Lung (tissue), 16 donors: ENCODE measurements around the gene NKAIN4. TPM values are rescaled to one million over a fixed set of nuclear protein-coding genes. Genes with fewer than 3 reads are reported as not detected.

Experiments
- ATAC-seq: fragments of 200-7000 bp; cut with Tn5 transposase; one replicate; pipeline ENCODE4 v1.9.1; 2020; ENCODE audit warnings: moderate number of reproducible peaks; ENCODE audit not compliant: insufficient read depth, low FRiP score
- DNase-seq, 3 donors: peaks; one replicate each; pipeline ENCODE4 v3.0.0-alpha.2; 2013 to 2017
- H3K27ac ChIP-seq, 2 donors: one replicate each; pipeline ENCODE4 v1.5.1; 2013; ENCODE audit warnings: mild to moderate bottlenecking in 2 of 2, moderate library complexity in 2 of 2, control low read depth in 1 of 2, inconsistent platforms in 1 of 2, low read depth in 1 of 2, low read length in 1 of 2
- H3K27me3 ChIP-seq, 3 donors: one replicate each; pipeline ENCODE4 v1.5.1; 2013; ENCODE audit warnings: low read length in 2 of 3; ENCODE audit not compliant: control insufficient read depth in 3 of 3, insufficient read depth in 3 of 3
- H3K36me3 ChIP-seq, 4 donors: one replicate each; pipeline ENCODE4 v1.5.1; 2013; ENCODE audit warnings: low read length in 4 of 4, mild to moderate bottlenecking in 1 of 4, moderate library complexity in 1 of 4; ENCODE audit not compliant: control insufficient read depth in 4 of 4, insufficient read depth in 4 of 4
- H3K4me1 ChIP-seq, 5 donors: one replicate each; pipeline ENCODE4 v1.5.1; 2013; ENCODE audit warnings: low read length in 5 of 5, mild to moderate bottlenecking in 2 of 5, moderate library complexity in 1 of 5; ENCODE audit not compliant: control insufficient read depth in 5 of 5, insufficient read depth in 5 of 5
- H3K4me3 ChIP-seq: one replicate; pipeline ENCODE4 v1.5.1; 2013; ENCODE audit warnings: mild to moderate bottlenecking, control low read depth, moderate library complexity
- H3K9ac ChIP-seq, 2 donors: one replicate each; pipeline ENCODE4 v1.5.1; 2013; ENCODE audit warnings: low read length in 2 of 2, control low read depth in 1 of 2; ENCODE audit not compliant: insufficient read depth in 1 of 2
- H3K9me3 ChIP-seq, 4 donors: one replicate each; pipeline ENCODE4 v1.5.1; 2013; ENCODE audit warnings: low read length in 3 of 4, mild to moderate bottlenecking in 1 of 4, moderate library complexity in 1 of 4; ENCODE audit not compliant: control insufficient read depth in 4 of 4, insufficient read depth in 3 of 4
- WGBS, 2 donors: extraction: QIAGEN DNeasy Blood & Tissue Kit; methylation state at CpG; one replicate each; pipeline ENCODE4 v1.1.7; 2013; 5-methylcytosine and 5-hydroxymethylcytosine counted together
- long read RNA-seq, 5 donors: transcript quantifications; one replicate each; lab custom pipeline, GENCODE V29; 2026
- polyA plus RNA-seq, 2 donors: library from polyadenylated mRNA; stranded (reverse); fragments of 200-250 nt; gene quantifications; one replicate each; pipeline ENCODE4 v1.2.1, GENCODE V29; 2013
- total RNA-seq, 2 donors: library from RNA; depleted of rRNA in 1 of 2; stranded (reverse); fragments of >200 nt in 1 of 2; gene quantifications; one replicate each; pipeline ENCODE4 v1.2.1, GENCODE V29; 2014 to 2021
- TF ChIP-seq, protein P1 (sequence below): IDR thresholded peaks from 2 replicates; pipeline ENCODE4 v1.5.1; 2012; ENCODE audit warnings: mild to moderate bottlenecking; ENCODE audit errors: control extremely low read depth, extremely low read depth
- donor health status: control.
- donor health status: control.
- donor health status: Bipolar disorder and iron deficiency.
- donor health status: healthy.
- donor health status: DM: yes; HTN: yes; CAD: no.

The NKAIN4 gene
- total RNA-seq (1 to 10 TPM in 1 of 2 donors, not detected in 1; 1.7 TPM), polyA plus RNA-seq (under 1 TPM in 1 of 2 donors, not detected in 1; 0.10 TPM)
- long read RNA-seq, donor 1, partial matches to known transcripts = 0 of 4 reads
- long read RNA-seq, donor 1, other reads (novel, unspliced or antisense) = 0 of 4 reads
- long read RNA-seq, donor 2, partial matches to known transcripts = 0 of 1 reads
- long read RNA-seq, donor 2, other reads (novel, unspliced or antisense) = 0 of 1 reads
- long read RNA-seq, donor 3, partial matches to known transcripts = 0 of 3 reads
- long read RNA-seq, donor 3, other reads (novel, unspliced or antisense) = 0 of 3 reads
- long read RNA-seq, donor 4, partial matches to known transcripts = 0 of 4 reads
- long read RNA-seq, donor 4, other reads (novel, unspliced or antisense) = 0 of 4 reads
- long read RNA-seq, donor 5, transcript NKAIN4-203 (7 exons, 1,430 nt) = major isoform, 6 of 7 reads
- long read RNA-seq, donor 5, partial matches to known transcripts = 0 of 7 reads
- long read RNA-seq, donor 5, other reads (novel, unspliced or antisense) = 0 of 7 reads

DNA sequence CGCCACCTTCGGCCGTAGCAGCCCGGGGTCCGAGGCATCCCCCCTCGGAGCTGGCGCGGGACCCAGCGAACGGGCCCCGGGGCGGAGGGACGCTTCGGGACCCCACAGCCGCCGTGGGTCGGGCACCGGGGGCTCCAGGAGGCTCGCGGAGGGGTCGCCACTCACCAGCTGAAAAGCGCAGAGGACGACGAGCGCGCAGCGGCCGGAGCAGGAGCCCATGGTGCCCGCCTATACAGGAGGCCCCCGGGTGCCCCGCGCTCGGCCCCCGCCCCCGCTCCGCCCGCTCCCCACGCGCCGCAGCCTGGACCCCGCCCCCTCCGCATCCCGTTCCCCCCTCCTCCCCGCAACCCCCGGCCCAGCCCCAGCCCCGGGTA, at the start of gene NKAIN4:
Gene NKAIN4 (minus strand): TSS at position 232 of the 374 bp plus-strand sequence. CDS start 13 bp downstream, at position 219.
- H3K4me1 ChIP-seq = peaks cover 0 to 40% (median 9%) of the 10 kb centered on the region in 5 donors
- peaks cover 0 to 3% (median 0%) of the 10 kb centered on the region in 4 donors for H3K9me3 ChIP-seq
- WGBS, 2 donors = 1 to 3% methylated on average over 21 to 46 of the region's 46 CpGs
- no peak within 1 kb of the TSS for H3K27ac ChIP-seq
- ATAC-seq (no peak), DNase-seq (no peak)
- TF ChIP-seq, protein P1, sequence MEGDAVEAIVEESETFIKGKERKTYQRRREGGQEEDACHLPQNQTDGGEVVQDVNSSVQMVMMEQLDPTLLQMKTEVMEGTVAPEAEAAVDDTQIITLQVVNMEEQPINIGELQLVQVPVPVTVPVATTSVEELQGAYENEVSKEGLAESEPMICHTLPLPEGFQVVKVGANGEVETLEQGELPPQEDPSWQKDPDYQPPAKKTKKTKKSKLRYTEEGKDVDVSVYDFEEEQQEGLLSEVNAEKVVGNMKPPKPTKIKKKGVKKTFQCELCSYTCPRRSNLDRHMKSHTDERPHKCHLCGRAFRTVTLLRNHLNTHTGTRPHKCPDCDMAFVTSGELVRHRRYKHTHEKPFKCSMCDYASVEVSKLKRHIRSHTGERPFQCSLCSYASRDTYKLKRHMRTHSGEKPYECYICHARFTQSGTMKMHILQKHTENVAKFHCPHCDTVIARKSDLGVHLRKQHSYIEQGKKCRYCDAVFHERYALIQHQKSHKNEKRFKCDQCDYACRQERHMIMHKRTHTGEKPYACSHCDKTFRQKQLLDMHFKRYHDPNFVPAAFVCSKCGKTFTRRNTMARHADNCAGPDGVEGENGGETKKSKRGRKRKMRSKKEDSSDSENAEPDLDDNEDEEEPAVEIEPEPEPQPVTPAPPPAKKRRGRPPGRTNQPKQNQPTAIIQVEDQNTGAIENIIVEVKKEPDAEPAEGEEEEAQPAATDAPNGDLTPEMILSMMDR = no peak
- no peaks in the 10 kb centered on the region for H3K36me3 ChIP-seq
- H3K4me3 ChIP-seq = no peak within 1 kb of the TSS
- peaks cover 0 to 27% (median 14%) of the 10 kb centered on the region in 3 donors for H3K27me3 ChIP-seq
- no peak within 1 kb of the TSS for H3K9ac ChIP-seq

DNA sequence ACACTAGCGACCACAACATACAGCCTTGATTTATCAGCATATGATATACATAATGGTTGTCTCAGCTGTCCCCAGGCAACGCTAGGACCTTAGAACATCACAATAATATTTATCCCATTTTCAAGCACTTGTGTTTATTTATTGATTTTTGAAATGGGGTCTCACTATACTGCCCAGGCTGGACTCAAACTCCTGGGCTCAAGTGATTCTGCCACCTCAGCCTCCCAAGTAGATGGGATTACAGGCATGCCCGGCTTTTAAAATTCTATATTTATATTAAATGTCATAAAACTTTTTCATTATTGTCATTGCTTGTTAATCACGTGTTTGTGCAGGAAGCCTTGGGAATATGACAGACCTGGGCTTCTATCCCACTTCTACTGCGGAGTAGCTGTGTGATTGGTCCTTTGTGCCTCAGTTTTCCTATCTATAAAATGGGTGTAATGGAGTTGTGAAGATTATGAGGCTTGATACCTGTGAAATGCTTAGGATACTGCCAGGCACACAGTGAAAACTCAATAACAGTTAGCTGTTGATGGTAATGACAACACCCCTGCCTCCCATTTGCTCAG, 48.9 kb upstream of the NKAIN4 start:
- no peak overlapping the region for H3K27ac ChIP-seq
- H3K9ac ChIP-seq = no peak overlapping the region
- ATAC-seq (no peak), DNase-seq (no peak)
- WGBS, 2 donors = 64 to 77% methylated on average over 5 of the region's 5 CpGs
- H3K4me1 ChIP-seq = no peaks in the 10 kb centered on the region
- no peak overlapping the region for H3K4me3 ChIP-seq
- peaks cover 0 to 9% (median 5%) of the 10 kb centered on the region in 3 donors for H3K27me3 ChIP-seq
- peaks cover 0 to 3% (median 1%) of the 10 kb centered on the region in 4 donors for H3K9me3 ChIP-seq
- no peaks in the 10 kb centered on the region for H3K36me3 ChIP-seq
- TF ChIP-seq, protein P1 = no peak

DNA sequence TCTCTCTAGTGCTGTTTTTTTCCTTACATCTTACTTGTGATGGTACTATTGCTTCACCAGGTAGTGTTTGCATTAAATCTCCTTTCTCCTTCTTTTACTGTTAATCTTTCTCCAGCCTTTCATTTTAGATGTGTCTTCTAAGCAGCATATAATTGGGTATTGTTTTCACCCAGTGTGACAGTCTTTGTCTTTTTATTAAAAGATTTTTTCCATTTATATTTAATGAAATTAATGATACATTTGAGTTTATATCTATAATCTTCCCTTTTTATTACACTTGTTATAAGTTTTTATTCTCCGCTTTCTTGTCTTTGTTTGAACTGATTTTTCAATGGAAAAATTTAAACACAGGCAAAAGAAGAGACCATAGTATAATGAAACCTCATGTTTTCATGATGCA, 47.4 kb upstream of the NKAIN4 start:
- Histone ChIP-seq H3K27me3 (peaks cover 0 to 12% (median 0%) of the 10 kb centered on the region in 3 donors), H3K36me3 (no peaks in the 10 kb centered on the region), H3K9ac (no peak overlapping the region), H3K9me3 (peaks cover 0 to 5% (median 1%) of the 10 kb centered on the region in 4 donors), H3K4me3 (no peak overlapping the region), H3K27ac (no peak overlapping the region), H3K4me1 (peaks cover 0 to 14% (median 0%) of the 10 kb centered on the region in 5 donors)
- DNase-seq (no peak), ATAC-seq (no peak)
- WGBS, 2 donors = 97 to 98% methylated on average over 1 of the region's 1 CpG
- TF ChIP-seq, protein P1 = no peak
